ENCODE results near the gene DNAJC18.

- TF ChIP-seq, protein P1, sequence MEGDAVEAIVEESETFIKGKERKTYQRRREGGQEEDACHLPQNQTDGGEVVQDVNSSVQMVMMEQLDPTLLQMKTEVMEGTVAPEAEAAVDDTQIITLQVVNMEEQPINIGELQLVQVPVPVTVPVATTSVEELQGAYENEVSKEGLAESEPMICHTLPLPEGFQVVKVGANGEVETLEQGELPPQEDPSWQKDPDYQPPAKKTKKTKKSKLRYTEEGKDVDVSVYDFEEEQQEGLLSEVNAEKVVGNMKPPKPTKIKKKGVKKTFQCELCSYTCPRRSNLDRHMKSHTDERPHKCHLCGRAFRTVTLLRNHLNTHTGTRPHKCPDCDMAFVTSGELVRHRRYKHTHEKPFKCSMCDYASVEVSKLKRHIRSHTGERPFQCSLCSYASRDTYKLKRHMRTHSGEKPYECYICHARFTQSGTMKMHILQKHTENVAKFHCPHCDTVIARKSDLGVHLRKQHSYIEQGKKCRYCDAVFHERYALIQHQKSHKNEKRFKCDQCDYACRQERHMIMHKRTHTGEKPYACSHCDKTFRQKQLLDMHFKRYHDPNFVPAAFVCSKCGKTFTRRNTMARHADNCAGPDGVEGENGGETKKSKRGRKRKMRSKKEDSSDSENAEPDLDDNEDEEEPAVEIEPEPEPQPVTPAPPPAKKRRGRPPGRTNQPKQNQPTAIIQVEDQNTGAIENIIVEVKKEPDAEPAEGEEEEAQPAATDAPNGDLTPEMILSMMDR (IDR thresholded peaks at IDR 0.05) = no peak
- no peak for TF ChIP-seq POLR2A (IDR thresholded peaks at IDR 0.05)
Measured at GRCh38 chr5:139474890-139475791, 35.8 kb upstream of the DNAJC18 start.

Measured in vagina (tissue), 2 donors.